ENCODE data around the gene GGT5.

The GGT5 gene

GRCh38 chr22:24240381-24240780 is 4.5 kb downstream of the GGT5 start:
- TF ChIP-seq TAF1 (IDR thresholded peaks at IDR 0.05; ENCODE audit: borderline replicate concordance, insufficient read depth, low read length), result no peak
- TF ChIP-seq FOXP2 (optimal IDR thresholded peaks at IDR 0.05; ENCODE audit: borderline replicate concordance, extremely low read depth, extremely low read length, insufficient read depth), result no peak
- no peak for TF ChIP-seq POLR2AphosphoS5 (IDR thresholded peaks at IDR 0.05; ENCODE audit: low read depth, low read length)
- no peak for TF ChIP-seq REST (IDR thresholded peaks at IDR 0.05; ENCODE audit: insufficient read depth in 1 of 2, low read depth in 2 of 2, low read length in 2 of 2)
- no peak for TF ChIP-seq SIN3A (IDR thresholded peaks at IDR 0.05; ENCODE audit: borderline replicate concordance, insufficient read depth, low read length)

GRCh38 chr22:24236656-24237055 is 8.2 kb downstream of the GGT5 start:
- TF ChIP-seq REST (IDR thresholded peaks at IDR 0.05; ENCODE audit: insufficient read depth in 1 of 2, low read depth in 2 of 2, low read length in 2 of 2), result no peak
- no peak for TF ChIP-seq POLR2AphosphoS5 (IDR thresholded peaks at IDR 0.05; ENCODE audit: low read depth, low read length)
- no peak for TF ChIP-seq SIN3A (IDR thresholded peaks at IDR 0.05; ENCODE audit: borderline replicate concordance, insufficient read depth, low read length)
- TF ChIP-seq TAF1 (IDR thresholded peaks at IDR 0.05; ENCODE audit: borderline replicate concordance, insufficient read depth, low read length), result no peak
- no peak for TF ChIP-seq FOXP2 (optimal IDR thresholded peaks at IDR 0.05; ENCODE audit: borderline replicate concordance, extremely low read depth, extremely low read length, insufficient read depth)

- TF ChIP-seq TAF1 (IDR thresholded peaks at IDR 0.05; ENCODE audit: borderline replicate concordance, insufficient read depth, low read length) (no peak), POLR2AphosphoS5 (IDR thresholded peaks at IDR 0.05; ENCODE audit: low read depth, low read length) (no peak), REST (IDR thresholded peaks at IDR 0.05; ENCODE audit: insufficient read depth in 1 of 2, low read depth in 2 of 2, low read length in 2 of 2) (no peak), FOXP2 (optimal IDR thresholded peaks at IDR 0.05; ENCODE audit: borderline replicate concordance, extremely low read depth, extremely low read length, insufficient read depth) (no peak)
Measured at GRCh38 chr22:24235315-24235714, 9.6 kb downstream of the GGT5 start.

- no peak for TF ChIP-seq POLR2AphosphoS5 (IDR thresholded peaks at IDR 0.05; ENCODE audit: low read depth, low read length)
- TF ChIP-seq FOXP2 (optimal IDR thresholded peaks at IDR 0.05; ENCODE audit: borderline replicate concordance, extremely low read depth, extremely low read length, insufficient read depth), result no peak
Measured at GRCh38 chr22:24233816-24234215, 11.1 kb downstream of the GGT5 start.

DNA sequence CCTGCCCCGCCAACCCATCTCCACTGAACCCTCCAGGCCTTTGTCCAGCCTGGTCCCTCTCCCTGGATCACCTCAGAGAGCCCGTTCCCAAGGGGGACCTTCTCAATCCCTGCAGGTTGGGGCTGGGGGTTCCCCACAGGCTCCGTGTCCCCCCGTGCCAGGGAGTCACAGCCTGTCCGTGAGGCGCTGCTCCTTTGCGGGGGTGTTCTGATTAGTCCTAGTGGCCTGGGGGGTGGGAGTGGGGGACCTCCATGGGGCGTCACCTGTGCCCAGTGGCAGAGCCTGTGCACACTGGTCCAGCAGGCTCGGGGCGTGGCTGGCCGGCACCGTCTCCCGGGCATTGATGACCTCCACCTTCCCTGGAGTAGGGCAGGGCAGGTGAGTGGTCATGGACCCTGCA is 11.6 kb downstream of the GGT5 start:
- TF ChIP-seq POLR2AphosphoS5 (IDR thresholded peaks at IDR 0.05; ENCODE audit: low read depth, low read length), result no peak
- TF ChIP-seq FOXP2 (optimal IDR thresholded peaks at IDR 0.05; ENCODE audit: borderline replicate concordance, extremely low read depth, extremely low read length, insufficient read depth), result no peak
- TF ChIP-seq SIN3A (IDR thresholded peaks at IDR 0.05; ENCODE audit: borderline replicate concordance, insufficient read depth, low read length), result no peak
- no peak for TF ChIP-seq TAF1 (IDR thresholded peaks at IDR 0.05; ENCODE audit: borderline replicate concordance, insufficient read depth, low read length)
- TF ChIP-seq REST (IDR thresholded peaks at IDR 0.05; ENCODE audit: insufficient read depth in 1 of 2, low read depth in 2 of 2, low read length in 2 of 2), result no peak
